GM18499 (cell line): Measurements from ENCODE around the gene SPRY4.
"Not testable (repeated sequence)": the region's sequence is repeated elsewhere in the genome, so short reads cannot be mapped to it uniquely, and the experiment has no call there.

Experiments
- ATAC-seq: cut with Tn5 transposase; IDR thresholded peaks from one replicate; pipeline ENCODE4 v1.9.1; 2021; ENCODE audit warnings: moderate number of reproducible peaks; ENCODE audit not compliant: insufficient read depth, unreplicated experiment

The SPRY4 gene

DNA sequence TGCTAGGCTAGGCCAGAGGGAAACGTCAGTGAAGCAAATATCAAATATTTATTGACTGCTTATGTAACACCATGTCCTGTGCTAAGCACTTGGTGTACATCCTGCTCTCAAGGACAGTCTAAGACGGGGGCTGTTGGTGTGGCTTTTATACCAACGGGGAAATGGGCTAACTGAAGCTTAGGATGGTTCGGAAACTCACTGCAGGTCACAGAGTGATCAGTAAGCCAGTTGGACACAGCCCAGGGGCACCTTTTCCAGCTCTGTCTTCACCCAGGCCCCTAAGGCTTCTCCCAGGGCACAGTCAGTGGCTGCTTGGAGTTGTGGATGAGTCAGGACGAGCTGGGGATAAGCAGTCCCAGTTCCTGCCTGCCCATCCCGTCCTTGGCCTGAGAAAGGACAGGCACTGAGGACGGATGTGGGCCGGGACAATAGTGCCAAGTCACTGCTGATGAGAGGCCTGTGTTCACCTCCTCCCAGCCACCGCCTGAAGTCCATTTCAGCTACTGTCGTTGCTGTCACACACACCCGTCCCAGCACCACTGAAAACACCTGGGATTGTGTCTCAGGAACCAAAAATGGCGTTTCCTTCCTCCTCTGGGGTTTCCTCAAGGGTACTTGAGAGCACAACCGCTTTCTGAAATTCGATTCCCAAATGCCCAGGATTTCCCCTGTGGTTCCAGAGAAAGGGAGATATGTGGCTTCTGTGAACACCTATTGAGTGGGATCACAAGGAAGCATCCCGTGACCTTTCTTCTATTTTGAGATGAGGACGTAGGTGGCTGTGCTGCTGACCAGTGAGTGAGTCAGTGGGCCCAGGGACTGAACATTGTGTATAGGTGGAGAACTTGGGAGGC, 17.5 kb upstream of the SPRY4 start:
- ATAC-seq: no peak

DNA sequence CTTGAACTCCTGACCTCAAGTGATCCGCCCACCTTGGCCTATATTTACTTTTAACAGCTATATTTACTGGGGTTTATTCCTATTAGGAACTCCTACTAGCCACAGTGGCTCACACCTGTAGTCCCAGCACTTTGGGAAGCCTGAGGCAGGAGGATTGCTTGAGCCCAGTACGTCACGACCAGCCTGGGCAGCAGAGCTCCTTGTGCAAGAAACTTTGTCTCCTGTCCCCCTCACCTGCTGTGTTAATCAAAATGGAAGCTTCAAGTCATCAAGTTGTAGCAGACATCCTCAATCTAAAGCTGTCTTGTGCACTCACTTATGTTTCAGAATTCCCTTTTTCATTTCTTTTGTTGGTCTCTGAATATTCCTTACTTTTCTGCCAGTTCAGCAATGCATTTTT, 15.0 kb upstream of the SPRY4 start:
- ATAC-seq: no peak

DNA sequence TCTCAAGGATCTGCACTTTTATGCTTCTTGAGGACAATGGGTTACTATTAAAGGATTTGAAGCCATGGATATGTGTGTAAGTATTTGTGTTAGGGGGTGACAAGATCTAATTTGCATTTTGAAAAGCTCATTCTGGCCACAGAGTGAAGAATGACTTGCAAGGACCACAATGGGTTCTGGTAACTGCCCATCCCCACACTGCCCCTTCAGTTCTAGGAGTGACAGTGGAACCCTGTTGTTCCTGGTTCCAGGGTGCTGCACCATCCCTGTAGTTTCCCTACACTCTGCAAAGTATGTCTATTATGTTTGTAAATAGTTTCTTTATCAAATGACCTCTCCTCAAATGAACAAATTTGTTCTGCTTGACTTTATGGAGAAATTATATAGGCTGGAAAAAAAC, 9.7 kb upstream of the SPRY4 start:
- no peak for ATAC-seq

DNA sequence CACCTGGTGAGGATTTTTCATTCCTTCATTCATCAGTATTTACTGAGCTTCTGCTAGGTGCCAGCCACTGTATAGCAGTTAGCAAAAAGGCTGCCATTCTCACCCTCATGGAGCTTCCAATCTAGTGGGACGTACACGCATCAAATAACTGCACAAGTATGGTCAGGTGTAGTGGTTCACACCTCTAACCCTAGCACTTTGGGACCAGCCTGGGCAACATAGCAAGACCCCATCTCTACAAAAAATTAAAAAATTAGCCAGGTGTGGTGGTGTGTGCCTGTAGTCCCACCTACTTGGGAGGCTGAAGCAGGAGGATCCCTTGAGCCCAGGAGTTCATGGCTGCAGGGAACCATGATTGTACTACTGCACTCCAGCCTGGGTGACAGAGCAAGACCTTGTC, 8.9 kb upstream of the SPRY4 start:
- ATAC-seq: not testable (repeated sequence)

DNA sequence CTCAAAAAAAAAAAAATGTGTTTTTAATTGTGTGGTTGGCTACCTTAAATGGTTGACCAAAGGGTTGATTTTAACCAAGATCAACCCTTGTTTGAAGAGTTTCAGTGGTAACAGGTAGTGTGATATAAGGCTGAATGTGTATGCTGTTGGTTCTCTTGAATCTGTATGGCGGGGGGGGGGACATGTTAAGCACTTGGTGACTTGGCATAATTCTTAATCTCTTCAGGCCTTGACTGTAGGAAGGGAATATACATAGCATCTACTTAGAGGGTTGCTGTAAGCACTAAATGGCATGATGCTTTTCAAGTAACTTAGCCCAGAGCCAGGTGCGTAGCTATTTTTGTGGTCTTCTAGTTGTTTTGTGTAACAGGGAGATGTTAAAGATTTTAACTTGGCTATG, 5.6 kb upstream of the SPRY4 start:
- ATAC-seq: no peak

DNA sequence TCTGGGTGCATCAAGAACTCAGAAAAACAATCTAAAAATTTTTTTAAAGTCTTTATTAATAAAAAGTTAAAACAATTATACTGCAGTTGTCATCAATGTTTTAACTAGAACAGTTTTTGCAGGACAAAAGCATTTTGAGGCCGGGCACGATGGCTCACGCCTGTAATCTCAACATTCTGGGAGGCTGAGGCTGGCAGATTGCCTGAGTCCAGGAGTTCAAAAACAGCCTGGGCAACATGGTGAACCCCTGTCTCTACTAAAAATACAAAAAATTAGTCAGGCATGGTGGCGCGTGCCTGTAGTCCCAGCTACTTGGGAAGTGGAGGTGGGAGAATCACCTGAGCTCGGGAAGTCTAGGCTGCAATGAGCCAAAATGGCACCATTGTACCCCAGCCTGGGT, 5.2 kb upstream of the SPRY4 start:
- ATAC-seq: no peak

DNA sequence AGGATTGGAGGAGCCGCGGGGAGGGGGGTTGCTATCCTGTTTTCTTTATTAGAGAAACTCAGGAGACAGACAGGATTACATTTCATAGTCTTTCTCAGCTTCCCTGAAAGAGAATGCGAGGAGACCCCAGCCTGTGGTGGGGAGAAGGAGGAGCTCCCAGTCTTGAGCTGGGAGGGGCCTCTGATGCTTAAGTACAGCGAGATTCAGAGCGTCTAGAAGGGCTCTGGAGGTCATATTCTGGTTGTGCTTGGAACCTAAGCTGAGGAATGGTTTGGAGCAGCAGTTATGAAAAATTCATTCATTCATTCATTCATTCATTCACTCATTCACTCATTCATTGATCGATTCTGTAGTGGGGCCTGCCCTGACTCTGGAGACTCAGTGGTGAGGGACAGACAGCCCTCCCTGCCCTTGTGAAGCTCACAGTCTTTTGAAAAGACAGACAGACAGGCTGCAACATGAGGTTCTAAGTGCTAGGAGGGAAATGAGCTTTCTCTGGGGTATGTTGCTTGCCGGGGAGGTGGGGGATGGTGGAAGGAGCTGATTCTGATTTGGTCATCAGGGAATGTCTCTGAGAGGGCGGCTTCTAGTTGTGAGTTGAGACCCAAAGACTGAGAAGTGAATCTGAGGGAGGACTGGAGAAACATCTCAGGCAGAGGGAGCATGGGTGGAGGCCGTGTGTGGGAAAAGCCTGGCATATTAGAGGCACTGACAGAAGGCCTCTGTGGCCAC, 2.5 kb upstream of the SPRY4 start:
- ATAC-seq: no peak

DNA sequence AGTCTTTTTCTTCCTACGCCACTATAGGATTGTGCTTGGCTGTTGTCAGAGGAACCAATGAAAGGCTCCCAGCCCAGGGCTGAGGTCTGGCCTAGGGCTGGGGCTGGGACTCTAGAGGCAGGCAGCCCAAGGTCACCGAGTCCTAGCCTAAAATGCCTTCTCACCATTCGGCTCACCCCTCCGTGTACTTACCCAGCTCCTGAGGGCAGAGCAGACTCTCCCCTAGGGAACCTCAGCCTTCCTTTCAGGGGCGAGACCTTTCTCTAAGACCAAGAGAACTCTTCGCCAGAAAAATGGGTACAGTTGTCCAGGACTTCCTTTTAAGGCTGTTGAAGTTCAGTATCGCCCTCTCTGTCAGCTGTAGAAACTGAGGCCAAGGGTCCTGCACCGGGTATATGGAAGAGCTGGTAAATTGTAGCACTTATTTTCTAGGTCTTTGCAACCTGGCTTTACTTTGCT, 1.7 kb upstream of the SPRY4 start:
- no peak for ATAC-seq

DNA sequence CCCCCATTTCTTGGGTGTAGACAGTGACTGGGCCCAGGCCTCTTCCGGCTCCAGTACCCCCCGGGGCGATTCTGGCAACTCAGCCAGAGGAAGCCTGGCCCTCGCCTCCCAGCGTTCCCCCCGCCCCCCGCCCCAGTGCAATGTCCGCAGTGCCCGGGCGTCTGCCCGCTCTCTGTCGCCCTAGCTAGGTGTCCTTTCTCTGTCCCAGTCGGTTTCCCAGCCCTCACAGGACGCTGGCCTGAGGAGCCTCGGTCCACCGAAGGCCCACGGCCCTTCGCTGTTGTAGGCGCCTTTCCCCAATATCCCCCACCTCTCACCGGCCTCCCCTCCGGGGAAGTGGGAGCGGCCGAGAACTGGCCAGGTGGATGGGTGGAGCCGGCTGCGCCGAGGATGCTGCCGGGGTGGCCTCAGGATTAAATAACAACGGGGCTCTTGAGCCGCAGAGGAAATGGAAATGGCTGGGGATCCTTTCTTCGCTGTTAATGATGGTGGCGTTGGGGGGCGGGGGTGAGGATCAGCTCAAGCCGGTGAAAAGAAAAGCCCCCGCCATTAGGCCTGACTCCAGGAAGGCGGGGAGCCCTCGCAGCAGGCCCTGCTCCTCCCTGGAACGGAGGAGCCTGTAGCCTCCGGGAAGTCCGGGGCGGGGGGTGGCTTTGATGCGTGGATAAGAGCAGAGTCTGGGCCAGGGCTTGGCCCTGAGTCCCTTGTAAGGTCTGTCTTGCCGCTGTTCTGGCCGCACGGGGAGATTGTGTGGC, 1.1 kb upstream of the SPRY4 start:
- ATAC-seq: no peak

DNA sequence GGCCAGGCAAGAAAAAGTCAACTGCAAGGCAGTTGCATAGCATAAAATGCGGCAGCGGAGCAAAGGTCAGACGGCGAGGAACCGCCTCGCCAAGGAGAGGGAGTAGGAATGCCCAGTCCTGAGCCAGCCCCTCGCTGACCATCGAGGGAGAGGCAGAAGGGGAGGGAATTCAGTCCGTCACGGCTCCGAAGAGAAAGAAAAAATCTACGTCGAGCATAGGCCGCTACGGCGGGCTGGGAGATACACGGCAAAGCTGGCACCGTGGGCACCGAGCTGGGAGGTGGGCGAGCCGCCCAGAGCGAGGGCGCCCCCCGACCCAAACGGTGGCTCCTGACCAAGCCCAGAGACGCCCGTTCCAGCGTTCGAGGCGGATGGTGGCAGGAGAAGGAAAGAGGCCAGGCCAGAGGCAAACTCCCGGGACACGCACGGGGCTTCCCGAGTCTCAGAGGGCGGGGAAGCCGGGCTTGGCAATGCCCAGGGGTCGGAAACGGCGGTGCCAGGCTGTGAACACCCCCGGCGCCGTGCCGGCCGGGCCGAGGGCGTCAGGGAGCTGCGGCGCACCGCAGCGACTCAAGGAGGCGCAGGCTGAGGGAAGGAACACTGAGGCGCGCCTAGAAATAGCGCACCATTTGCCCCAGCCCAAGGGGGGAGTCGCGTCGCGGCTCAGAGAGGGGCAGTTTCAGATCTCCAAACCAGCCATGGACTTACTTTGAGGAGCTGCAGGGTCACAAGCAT, 518 bp downstream of the SPRY4 start:
- no peak for ATAC-seq

DNA sequence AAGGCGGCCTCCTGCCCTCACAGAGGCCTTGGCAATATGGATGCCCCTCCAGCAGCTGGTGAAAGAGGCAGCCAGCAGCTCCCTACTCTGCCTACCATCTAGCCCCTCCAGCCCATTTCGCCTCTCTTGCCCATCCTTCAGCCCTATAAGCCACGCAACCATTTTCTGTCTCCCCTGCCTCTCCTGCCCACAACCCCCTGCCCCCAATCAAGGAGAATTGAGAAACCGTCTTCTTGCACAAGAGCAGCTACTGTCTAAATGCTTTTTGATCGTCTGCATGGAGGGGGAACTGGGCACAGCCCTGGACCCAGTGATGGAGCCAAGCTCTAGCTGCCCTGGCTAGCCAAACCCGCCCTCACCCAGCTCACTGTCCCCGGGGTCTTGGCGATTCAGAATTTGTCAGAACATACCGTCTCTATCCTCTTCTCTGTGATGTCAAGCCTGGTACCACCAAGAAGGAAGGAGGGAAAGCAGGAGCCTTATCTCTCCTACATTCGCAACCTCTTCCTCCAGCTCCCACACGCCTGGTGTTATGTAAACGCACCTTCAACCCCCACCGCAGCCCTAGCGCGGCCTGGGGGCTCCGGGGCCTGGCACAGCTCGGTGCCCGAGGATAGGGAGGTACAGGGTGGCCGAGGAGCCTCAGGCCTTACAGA, 1.2 kb downstream of the SPRY4 start:
- ATAC-seq: no peak

DNA sequence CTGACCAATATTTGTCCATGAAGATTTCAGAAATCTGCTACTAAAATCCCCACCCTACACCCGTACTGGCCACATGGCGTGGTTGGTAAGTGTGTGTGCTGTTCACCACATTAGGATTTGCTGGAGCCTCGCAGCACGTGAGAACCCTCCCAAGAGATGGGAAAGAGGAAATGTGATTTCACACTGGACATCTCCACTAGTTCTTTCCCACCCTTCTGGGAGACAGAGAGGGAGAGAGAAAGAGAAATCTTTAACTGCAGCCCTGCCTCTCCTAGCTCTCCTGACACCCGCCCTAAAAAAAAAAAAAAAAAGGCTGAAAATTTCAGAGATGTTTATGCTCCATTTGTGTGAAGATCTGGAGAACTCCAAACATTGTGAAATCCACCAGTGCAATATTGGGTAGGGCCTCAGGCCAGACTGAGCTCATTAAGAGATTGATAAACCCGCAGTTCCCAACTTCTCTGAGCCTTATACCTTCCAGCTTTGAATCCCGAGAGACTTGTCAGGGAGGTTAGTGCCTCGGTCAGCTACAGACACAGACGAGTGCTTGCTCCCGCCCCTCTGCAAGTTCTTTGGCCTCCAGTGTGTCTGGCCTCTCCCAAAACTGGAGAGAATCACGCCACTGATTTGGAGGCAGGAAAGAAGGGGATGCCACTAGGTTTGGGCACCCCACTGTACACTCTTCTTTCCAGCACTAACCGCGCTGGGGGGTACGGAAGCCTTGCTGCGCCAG, 1.9 kb downstream of the SPRY4 start:
- no peak for ATAC-seq

DNA sequence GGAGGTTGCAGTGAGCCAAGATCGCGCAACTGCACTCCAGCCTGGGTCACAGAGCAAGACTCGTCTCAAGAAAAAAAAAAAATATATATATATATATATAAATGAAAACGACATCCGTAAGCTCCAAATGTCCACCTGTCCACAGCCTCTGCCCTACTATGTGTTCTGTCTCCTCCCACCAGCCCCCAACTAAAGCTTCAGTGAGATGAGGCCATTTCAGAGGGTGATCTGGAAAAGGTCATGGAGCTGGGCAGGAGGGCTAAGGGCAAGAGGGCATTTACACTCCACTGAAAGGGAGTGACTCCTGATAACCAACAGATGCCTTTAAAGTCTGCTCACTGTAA, 2.4 kb downstream of the SPRY4 start:
- no peak for ATAC-seq

DNA sequence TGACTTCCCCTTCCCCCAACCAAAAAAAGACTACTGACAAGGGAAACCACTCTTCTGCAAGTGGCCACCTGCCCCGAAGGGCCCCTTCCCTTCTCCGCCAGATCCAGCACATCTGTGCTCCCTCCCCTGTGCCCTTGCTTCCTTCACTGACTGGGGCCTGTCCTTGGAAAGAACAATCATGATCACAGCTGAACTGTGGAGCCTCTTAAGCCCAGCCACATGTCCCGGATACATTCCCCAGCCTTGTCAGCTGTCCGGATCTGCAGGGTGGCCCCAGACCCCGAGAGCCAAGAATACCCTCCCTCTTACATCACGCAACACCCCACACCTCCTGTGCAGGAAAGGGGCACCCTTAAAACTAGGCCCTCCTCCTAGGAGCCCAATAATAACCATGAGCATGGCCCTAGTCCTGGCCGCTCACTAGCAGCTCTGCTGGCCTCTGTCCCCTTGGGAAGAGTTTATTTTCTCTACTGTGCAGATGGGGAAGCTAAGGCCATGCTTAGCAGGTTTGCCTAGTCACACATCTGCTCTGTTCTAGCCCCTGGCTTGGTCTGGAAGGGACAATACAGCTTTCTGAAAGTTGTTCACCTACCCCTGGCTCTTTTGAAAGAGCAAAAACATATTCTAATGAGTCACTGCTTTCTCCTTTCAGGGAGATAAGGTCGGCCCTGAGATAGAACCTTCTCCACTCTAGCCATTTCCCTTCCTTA, 3.8 kb downstream of the SPRY4 start:
- no peak for ATAC-seq

DNA sequence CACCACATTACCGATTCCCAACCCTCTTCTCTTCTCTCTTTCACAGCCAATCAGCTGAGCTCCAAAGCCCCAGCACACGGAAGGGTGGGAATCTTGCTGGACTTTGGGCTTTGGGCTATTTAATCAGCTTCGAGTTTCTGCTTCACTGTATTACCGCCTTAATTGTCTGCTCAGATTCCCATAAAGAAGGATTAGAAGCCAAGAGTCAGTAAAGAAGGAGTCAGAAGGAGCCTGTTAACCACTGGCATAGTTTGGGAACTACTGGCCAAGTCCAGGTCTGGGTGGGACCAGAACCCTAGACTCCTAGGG, 4.4 kb downstream of the SPRY4 start:
- ATAC-seq: no peak

DNA sequence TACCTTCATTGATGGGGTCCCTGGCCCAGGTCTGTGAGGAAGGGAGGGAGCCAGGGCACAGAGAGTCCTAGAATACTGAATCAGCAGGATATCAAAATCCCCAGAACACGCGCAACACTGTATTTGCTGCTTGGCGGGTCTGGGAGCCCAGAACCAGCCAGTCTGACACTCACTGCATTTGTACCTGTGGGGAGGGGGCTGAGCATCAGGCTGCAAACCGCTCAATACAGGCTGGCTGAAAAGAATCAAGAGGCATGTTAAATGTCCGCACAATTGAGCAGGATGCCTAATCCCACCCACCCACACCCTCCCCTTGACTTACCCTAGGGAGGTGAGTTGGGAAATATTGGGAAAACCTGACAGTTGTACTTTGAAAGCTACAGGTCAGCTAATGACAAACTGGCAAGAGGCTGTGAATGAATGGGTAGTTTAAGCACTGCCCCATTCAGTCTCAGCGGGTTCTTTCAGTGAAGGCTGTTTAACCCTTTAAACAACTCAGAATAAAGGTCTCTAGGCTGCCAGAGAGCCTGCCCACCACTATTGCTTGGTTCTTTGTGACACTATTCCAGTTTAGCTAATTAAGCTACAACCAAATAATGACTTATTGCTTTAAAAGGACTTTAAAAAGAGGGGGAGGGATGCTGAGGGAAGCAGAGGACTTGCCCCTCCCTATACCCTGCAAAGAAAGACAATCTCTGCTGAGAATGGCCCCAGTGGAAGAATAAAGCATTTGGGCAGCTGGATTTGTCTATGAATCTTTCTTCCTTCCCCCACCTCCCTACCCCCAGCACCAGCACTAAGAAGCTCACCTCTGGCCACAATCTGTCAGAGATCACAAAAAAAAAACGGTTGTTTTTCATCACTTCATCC, 5.0 kb downstream of the SPRY4 start:
- no peak for ATAC-seq

DNA sequence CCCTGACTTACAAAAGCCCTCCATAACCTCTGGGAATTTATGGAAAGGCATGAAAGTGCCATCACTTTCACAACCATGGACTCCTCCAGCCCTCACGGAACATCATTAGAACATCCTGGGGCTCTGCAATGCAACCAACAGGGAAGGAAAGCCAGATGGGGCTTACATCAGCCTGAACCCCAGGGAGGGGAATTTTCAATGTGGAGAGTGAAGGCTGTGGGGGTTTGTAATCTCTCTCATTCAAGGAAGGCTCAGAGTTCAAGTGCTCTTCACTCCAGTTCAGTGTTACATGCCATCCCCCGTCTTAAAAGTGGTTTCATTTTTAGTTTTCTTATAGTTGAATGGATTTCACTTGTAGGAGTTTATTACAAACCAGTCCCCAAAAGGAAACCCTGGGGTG, 5.7 kb downstream of the SPRY4 start:
- ATAC-seq: no peak

DNA sequence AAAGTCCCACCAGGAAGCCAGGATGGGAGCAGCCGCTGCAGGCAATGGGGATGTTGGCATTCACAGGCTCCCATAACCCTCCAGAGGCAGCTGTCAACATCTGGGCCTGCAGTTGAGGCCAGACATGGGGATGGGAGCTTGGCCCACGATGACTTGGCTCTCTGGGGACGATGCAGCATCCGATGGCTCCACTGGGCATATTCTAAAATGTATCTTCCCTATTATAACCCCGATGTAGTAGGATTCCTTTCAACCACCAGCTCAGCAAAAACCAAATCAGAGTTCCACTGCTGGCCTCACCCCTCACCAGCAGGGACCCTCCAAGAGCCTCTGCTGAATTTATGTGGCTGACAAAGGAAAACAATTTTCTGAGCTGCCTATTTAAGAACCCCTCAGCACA, 7.1 kb downstream of the SPRY4 start:
- no peak for ATAC-seq
